ENCODE data around the gene VSIG8.
A peak's percentile ranks its signal among the peaks of the same experiment; 100 is the strongest.
"Not testable (repeated sequence)": the region's sequence is repeated elsewhere in the genome, so short reads cannot be mapped to it uniquely, and the experiment has no call there.

VSIG8 gene, protein sequence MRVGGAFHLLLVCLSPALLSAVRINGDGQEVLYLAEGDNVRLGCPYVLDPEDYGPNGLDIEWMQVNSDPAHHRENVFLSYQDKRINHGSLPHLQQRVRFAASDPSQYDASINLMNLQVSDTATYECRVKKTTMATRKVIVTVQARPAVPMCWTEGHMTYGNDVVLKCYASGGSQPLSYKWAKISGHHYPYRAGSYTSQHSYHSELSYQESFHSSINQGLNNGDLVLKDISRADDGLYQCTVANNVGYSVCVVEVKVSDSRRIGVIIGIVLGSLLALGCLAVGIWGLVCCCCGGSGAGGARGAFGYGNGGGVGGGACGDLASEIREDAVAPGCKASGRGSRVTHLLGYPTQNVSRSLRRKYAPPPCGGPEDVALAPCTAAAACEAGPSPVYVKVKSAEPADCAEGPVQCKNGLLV

GRCh38 chr1:159862557-159862956, at the start of gene VSIG8:
Gene VSIG8 (minus strand): TSS chr1:159862657. CDS start chr1:159862521, 136 bp downstream.
- DNase-seq (ENCODE audit: low read depth) = no peak

DNA sequence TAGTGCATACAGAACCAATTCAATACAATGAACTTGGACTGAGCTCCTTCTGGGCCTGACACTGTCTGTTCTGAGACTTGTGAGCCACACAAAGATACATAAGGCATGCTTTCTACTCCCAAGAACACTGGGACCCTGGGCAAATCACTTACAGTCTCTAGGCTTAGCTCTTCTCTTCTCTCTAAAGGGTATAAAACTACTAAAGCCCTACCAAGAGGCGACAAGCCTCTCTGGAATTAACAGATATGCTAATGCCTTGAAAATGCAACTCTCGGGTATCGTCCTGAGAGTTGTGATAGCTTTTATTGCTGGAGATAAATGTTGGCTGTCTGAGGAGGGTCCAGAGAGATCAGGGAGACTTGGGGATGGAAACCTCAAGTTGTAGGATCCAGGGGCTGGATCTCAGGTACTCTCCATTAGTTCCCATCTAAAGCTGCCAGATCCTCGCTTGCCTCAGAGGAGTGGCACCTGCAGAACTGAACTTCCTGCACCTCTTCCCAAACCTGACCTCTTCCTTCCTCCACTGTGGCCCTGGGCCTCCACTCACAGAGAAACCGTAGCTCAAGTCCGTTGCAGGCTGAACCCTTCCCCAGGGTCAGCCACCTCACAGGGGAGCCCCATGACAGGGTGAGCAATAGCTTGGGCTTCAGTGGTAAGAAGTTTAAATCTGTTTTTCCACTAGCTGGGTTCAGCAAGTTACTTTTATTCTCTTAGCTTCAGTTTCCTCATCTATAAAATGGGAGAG, 49.0 kb upstream of the VSIG8 start:
- DNase-seq (ENCODE audit: low read depth) = no peak

DNA sequence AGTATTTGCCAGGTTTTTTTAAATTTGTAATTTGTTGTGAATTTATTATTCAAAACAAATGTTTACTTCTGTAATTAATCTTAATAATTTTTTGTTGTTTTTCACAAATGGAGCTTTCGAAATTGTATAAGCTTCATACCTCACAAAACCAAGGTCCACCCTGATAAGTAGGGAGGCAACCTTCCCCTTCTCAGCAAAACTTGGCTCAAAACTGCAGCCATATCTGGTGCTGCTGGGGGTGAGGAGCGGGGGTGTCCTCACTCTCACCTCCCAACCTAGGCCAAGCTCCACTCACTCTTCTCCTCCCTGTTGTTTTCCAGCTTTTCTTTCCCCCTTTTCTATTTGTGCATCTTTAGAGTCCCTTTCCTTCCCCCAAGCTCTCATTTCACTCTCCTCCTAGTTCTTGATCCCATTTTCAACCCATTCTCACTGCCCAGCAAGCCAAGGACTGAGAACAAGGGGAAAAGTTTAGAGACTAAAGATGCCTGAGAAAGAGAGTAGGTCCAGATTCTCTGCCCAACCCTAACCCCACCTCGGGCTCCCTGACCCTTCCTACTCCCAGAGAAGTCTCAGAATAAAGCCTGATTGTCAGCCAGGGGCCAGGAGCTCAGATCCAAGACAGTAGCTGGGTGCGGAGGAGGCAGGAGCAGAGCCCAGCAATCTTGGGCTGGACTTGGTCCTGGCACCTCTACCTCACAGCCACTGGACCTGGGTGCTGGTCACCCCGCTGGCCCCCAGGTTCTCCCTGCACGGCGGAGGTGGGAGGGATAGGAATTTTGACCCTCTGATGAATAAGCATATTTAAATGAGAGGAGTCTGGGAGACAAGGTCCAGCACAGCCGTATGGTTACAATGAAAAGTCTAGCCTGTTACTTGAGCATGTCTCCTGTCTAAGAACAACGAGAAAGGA, 45.8 kb upstream of the VSIG8 start:
- DNase-seq (ENCODE audit: low read depth) = no peak

DNA sequence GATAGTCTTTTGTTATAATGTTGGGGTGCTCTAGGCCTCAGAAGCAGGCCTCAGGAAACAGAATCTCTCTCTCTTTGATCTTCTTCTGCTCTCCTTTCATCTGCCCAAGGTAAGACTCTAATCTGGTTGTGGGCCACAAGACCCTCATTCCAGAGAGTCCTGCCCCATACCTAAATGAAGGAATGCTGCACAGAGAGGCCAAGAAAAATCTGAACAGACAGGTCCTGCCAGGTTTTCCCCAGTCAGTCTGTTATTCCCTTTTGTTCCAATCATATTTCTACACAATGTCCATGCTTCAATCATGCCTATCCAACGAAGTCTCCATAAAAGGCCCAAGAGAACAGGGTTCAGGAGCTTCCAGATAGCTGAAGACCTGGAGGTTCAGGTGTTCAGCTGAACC, 44.5 kb upstream of the VSIG8 start:
- DNase-seq (ENCODE audit: low read depth) = no peak

DNA sequence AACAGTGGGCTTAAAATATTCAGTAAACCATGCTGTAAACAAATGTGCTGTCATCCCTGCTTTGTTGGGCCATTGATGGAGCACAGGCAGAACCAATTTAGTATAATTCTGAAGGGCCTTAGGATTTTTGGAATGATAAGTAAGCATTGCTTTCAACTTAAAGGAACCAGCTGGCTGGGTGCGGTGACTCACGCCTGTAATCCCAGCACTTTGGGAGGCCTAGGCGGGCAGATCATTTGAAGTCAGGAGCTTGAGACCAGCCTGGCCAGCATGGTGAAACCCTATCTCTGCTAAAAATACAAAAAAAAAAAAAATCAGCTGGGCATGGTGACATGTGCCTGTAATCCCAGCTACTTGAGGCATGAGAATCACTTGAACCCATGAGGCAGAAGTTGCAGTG, 41.6 kb upstream of the VSIG8 start:
- not testable (repeated sequence) for DNase-seq (ENCODE audit: low read depth)

DNA sequence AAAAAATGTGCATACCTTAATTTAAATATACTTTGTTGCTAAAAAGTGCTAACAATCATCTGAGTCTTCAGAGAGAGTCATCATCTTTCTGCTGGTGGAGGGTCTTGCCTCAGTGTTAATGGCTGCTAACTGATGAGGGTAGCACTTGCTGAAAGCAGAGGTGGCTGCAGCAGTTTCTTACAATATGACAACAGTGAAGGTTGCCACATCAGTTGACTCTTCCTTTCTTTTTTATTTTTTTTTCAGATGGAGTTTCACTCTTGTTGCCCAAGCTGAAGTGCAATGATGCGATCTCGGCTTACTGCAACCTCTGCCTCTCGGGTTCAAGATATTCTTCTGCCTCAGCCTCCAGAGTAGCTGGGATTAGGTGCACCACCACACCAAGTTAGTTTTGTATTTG, 40.1 kb upstream of the VSIG8 start:
- no peak for DNase-seq (ENCODE audit: low read depth)

DNA sequence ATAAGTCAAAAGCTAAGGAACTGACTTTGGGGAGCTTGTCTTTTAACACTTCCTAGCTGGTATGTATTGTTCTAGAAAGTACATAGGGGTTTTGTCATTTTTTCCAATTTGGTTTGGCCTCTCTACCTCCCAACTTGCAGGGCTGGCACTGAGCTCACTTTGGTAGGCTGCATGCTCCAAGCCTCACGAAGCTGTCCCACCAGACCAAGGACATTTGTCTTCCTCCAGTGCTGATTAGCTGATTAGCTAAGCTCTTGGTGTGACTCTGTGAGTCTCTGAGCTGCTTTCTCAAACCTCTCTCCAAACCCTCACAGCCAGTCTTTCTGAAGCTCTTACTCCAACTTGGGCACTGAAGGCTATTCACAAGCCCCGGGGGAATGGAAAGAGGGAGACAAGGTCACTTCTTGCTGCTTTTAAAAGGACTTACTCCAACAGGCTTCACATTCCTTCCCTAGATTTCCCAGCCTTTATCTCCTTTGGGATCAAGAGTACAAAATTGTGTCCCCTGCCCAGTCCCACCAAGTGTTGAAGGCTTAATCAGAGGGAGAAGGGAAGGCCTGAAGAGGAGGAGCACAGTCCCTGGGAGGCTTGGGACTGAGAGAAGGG, 38.4 kb upstream of the VSIG8 start:
- no peak for DNase-seq (ENCODE audit: low read depth)

DNA sequence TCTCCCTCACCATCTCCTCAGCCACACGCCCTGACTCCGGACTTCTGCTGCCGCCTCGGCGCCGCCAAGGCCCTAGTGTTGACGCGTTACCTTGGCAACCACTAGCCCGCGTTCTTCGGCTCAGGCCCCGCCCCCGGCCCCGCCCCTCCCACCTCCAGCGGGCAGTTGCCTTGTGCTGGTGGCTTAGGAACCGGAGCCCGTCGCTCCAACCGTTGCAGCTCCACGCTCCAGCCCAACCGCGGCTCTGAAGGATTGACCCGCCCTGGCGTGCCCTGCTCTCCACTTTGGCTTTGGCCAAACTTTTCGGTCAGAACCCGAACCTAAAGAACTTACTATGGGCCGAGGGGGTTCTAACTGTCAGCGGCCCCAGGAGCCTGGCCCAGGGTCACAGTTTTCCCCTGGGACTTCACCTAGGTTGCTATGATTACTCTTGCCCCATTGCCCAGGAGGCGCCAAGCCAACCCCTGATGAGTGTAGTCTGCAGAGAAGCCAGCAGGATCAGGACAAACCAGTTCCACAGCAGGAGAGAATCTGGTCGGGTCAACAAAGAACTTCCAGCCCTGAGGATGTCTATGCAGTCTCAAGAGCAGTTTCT, 37.7 kb upstream of the VSIG8 start, which contains the start of gene CFAP45:
Gene CFAP45 (minus strand): TSS at position 80 of the 595 bp plus-strand sequence. CDS start 67 bp downstream, at position 13.
- DNase-seq (ENCODE audit: low read depth) = no peak

GRCh38 chr1:159899634-159900033, 37.2 kb upstream of the VSIG8 start:
- DNase-seq (ENCODE audit: low read depth) = not testable (repeated sequence)

GRCh38 chr1:159898527-159898926, 36.1 kb upstream of the VSIG8 start:
- no peak for DNase-seq (ENCODE audit: low read depth)

GRCh38 chr1:159897962-159898361, 35.5 kb upstream of the VSIG8 start:
- DNase-seq (ENCODE audit: low read depth) = no peak

DNA sequence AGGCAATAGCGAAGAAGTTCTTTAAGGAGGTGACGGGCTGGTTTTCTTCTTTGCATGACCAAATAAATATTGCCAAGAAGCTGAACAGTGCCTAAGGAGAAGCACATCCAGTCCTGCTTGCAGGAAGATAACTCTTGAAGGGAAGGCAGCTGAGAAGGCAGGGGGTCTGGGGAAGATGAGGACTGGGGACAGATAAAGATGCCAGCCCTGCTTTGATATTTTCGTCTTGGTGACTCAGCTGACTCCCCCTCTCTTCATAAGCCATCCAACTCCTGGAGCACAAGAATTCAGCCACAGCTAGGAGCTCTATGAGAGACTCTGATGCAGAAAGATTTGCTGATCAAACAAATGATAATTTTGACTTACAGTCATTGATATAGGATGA, 34.1 kb upstream of the VSIG8 start:
- DNase-seq (ENCODE audit: low read depth) = no peak

- DNase-seq (ENCODE audit: low read depth) = no peak
Observed at GRCh38 chr1:159895836-159896545, 33.5 kb upstream of the VSIG8 start.

DNA sequence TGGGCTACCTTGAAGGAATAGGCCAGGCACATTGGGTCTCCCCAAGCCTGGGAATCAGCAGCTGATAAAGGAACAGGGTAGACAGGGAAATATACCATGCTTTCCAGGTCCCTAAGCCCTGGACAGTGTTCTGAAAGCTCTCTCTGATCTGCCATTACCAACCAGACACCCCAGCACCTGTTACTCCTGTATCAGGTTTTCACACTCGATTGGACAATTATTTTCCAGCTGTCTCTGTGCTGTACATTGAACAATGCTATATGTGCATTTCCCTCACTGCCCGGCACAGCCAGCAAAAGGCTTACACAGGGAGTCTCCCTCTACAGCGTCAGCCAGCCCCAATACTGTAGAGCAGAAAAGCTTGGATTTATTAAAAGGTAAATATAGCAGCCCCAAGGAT, 32.8 kb upstream of the VSIG8 start:
- DNase-seq (ENCODE audit: low read depth) = no peak

DNA sequence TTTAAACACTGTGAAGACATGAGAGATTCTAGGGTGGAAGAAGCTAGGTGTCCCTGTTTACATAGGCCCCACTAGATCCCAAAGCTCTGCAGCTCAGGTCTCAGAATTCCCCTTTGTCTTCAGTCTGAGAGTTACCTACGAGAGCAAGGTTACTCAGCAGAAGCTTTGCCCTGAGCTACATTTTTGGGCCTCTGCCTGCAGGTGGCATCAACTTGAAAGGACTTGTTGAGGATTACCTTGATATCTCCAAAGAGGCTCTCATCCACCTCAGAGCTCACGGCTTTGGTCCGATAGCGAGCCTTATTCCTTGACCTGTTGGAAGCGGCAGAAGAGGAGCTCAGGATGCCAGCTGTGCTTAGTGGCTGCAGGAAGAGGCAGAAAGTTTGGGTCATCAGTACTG, 30.5 kb upstream of the VSIG8 start:
- DNase-seq (ENCODE audit: low read depth) = no peak

- peak; percentile 52 for DNase-seq (ENCODE audit: low read depth)
Observed at GRCh38 chr1:159891275-159892157, 29.1 kb upstream of the VSIG8 start.

- DNase-seq (ENCODE audit: low read depth) = no peak
Observed at GRCh38 chr1:159890390-159890789, 27.9 kb upstream of the VSIG8 start.

DNA sequence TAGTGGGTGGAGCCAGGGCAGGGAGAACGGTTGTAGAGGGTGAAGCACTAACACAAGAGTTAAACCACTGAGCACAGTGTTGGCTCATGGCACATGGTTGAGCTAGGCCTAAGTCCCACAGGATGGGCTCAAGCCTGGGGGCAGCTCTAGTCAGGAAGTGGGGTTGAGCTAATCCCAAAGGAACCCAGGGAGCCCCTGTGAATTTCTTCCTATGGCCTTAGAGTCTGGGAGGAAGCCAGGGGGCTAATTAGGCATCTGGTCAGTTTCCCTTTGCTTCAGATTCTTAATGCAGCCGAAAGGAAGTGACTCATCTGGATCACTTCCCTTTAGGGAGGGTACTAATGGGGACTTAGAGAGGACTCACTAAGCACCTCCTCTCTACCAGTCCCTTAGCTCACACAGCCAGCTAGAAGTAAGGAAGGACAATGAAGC, 27.4 kb upstream of the VSIG8 start:
- DNase-seq (ENCODE audit: low read depth) = no peak

DNA sequence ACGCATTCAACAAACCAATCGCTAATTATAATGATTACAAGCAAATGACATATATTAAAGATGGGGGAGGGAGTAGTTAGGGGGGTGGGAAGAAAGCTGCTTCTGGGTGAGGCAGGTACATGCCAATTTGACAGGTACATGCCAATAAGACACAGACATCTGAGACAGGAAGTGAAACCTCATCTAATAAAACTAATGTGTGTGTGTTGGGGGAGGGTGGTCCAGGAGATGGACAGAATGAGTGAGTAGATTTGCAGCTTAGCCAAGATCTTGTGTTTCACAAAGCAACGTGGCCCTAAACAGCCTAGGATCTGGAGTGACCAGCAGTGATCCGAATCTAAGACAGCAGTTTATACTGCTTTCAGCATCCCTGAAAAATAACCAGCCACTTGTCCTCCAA, 26.7 kb upstream of the VSIG8 start:
- DNase-seq (ENCODE audit: low read depth) = no peak

DNA sequence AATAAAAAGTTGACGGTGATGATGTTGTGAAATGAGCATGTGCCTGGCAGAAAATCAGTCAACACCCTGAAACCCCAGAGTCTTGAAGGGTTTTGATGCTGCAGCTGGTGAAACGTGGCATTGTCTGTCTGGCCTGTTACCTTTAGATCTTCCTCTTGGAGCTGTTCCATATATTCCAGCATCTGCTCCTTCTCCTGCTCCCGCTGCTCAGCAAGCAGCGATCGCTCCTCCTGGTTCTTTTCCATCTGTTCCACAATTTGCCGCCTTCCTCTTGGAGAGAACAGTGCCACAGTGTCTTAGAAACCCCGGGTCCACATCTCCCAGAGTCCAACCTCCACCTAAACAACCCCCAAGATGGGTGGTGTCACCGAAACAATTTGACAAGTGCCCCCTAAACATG, 21.8 kb upstream of the VSIG8 start:
- DNase-seq (ENCODE audit: low read depth) = no peak
